IPS-18a (cell line): ENCODE data around the gene CDK9.
"Not testable (repeated sequence)": the region's sequence is repeated elsewhere in the genome, so short reads cannot be mapped to it uniquely, and the experiment has no call there.

Experiments used
- H3K27ac ChIP-seq: one replicate; pipeline ENCODE4 v1.5.1; 2013; ENCODE audit warnings: low read length
- H3K27me3 ChIP-seq: one replicate; pipeline ENCODE4 v1.6.1; 2013; ENCODE audit warnings: mild to moderate bottlenecking, low read length; ENCODE audit not compliant: control insufficient read depth, insufficient read depth
- H3K36me3 ChIP-seq: one replicate; pipeline ENCODE4 v1.6.1; 2013; ENCODE audit warnings: low read depth, low read length; ENCODE audit not compliant: control insufficient read depth
- H3K4me1 ChIP-seq: one replicate; pipeline ENCODE4 v1.6.1; 2013; ENCODE audit warnings: low read depth, low read length; ENCODE audit not compliant: control insufficient read depth
- H3K4me3 ChIP-seq: one replicate; pipeline ENCODE4 v1.5.1; 2013; ENCODE audit warnings: low read length
- H3K9ac ChIP-seq: one replicate; pipeline ENCODE4 v1.6.1; 2013; ENCODE audit warnings: mild to moderate bottlenecking, low read length, moderate library complexity
- H3K9me3 ChIP-seq: one replicate; pipeline ENCODE4 v1.6.1; 2013; ENCODE audit warnings: low read depth, low read length; ENCODE audit not compliant: control insufficient read depth

Gene CDK9

DNA sequence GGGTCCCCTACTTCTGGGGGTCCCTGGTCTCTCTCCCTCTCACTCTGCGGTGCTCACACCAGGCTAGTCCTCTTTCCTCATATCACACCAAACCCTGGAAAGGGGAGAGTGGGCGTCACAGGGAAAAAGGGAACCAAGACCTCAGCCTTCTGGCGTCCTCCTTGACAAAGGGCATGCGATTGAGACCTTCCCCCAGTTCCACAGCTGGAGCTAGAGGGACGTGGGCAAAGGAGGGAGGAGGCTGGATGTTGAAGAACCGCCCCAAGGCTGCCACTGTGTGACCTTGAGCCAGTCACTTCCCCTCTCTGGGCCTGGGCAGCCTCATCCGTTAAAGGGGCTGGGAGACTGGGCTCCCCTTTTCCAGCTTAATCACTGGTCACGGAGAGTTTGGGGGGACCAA lies 32.2 kb upstream of the CDK9 start:
- Histone ChIP-seq H3K9me3 (no peaks in the 10 kb centered on the region), H3K9ac (no peak overlapping the region), H3K27me3 (peaks cover 21% of the 10 kb centered on the region), H3K4me3 (no peak overlapping the region), H3K4me1 (no peaks in the 10 kb centered on the region), H3K27ac (no peak overlapping the region), H3K36me3 (no peaks in the 10 kb centered on the region)

DNA sequence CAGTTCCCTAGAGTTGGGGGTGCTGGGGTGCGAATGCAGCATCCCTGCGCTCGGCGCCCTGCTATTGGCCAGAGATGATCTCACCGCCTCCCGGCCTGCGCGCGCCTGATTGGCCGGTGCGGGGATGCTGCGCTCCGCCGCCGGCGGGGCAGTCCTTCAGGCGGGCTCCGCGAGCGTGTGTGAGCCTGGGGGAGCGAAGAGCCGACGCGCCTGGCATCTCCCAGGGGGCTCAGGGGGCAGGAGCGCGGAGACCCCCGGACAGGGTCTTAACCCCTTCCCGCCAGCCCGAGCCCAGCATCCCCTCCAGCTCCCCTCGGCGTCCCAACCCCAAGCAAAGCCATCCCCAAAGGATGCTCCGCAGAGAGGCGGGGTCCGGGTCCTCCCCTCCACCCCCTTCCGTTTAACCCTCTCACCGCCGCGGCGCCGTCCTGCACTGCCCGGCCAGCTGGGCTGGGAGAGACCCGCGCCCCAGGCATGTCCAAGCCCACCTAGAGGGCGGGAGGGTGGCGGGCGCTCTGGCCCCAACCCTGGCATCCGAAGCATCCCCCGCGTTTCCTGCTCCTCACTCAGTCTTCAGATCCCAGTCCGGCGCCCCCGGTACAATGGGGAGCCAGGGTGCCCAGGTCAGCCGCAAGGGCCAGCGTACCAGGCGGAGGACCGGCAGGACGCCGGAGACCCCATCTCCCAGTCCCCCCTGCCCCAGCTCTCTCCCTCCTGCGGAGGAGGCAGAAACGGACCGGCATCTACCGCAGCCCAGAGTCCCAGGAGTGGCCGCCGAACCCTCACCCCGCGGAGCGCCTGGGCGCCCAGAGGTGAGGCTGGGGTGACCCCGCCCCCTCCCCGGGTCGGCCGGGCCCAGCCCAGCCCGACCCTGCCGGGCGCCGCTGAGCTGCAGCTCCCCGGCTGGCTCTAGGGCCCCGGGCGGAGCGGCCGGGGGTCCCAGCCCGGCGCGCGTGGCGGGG lies 31.5 kb upstream of the CDK9 start:
- Histone ChIP-seq H3K27ac (no peak overlapping the region), H3K9ac (peak overlapping the region; percentile 27), H3K4me1 (no peaks in the 10 kb centered on the region), H3K27me3 (peaks cover 21% of the 10 kb centered on the region), H3K36me3 (no peaks in the 10 kb centered on the region), H3K4me3 (peak overlapping the region; percentile 68), H3K9me3 (no peaks in the 10 kb centered on the region)

DNA sequence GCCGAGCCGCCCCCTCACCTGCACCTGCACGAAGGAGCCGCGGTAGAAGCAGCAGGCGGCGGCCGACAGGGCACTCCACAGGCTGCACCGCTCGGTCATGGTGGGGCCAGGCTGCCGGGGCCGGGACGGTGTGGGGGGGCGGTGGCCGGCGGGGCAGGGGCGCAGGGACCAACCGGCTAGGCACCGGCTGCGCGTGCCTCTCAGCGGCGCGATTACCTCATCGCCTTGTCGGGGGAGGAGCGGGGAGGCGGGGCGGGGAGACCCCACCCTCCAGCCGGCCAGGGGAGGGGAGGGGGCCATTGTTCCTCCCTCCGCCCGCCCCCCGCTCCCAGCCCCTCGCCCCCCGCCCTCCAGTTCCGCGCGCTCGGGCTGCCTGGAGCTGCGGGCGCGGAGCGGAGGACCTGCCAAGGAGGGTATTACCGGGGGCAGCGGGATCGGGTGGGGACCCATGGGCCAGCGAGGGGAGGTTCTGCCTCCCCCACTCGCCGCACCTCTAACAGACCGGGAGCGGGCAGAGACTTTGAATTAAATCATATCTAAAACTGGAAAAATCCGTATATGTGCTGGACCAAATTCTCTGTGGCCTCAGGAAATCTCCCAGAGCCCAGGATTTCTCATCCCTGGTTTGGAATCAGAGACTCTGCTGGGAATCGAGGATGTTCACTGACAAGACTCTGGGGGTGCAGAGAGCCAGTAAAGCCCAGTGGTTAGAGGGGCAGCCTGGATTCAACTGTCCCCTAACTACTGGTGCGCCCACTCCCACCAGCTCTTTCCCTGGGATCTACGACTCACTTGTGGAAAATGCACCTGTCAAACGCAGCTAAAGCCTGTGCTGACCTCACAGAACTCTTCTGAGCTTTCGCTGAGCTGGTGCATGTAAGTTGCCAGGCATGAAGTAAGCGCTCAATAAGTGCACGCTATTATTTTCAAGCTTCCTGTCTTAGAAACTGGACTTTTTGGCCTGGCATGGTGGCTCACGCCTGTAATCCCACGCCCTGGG lies 30.5 kb upstream of the CDK9 start:
- no peaks in the 10 kb centered on the region for H3K36me3 ChIP-seq
- H3K4me1 ChIP-seq, result no peaks in the 10 kb centered on the region
- no peak overlapping the region for H3K27ac ChIP-seq
- peaks cover 21% of the 10 kb centered on the region for H3K27me3 ChIP-seq
- H3K9me3 ChIP-seq, result no peaks in the 10 kb centered on the region
- H3K9ac ChIP-seq, result no peak overlapping the region
- peak overlapping the region; percentile 68 for H3K4me3 ChIP-seq

DNA sequence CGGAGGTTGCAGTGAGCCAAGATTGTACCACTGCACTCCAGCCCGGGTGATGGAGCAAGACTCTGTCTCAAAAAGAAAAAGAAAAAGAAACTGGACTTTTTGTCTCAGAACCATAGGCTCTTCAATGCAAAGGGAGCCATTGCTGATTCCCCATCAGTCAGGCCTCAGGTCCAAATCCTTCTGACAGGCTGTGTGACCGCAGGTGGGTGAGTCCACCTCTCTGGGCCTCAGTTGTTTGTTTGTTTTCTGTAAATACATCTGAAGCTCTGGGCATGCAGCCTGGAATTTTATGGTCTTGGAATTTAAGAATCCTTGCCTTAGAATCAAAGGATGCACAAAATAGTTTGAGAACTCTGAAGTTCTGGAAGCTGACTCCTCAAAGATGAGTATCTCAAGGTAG lies 29.6 kb upstream of the CDK9 start:
- Histone ChIP-seq H3K4me1 (no peaks in the 10 kb centered on the region), H3K9me3 (no peaks in the 10 kb centered on the region), H3K27ac (no peak overlapping the region), H3K27me3 (peaks cover 21% of the 10 kb centered on the region), H3K4me3 (no peak overlapping the region), H3K36me3 (no peaks in the 10 kb centered on the region), H3K9ac (no peak overlapping the region)

DNA sequence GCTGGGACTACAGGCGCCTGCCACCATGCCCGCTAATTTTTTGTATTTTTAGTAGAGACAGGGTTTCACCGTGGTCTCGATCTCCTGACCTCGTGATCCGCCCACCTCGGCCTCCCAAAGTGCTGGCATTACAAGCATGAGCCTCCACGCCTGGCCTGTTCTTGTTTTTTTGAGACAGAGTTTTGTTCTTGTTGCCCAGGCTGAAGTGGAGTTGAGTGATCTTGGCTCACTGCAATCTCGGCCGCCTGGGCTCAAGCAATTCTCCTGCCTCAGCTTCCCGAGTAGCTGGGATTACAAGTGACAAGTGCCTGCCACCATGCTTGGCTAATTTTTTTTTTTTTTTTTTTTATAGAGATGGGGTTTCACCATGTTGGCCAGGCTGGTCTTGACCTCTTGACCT lies 29.1 kb upstream of the CDK9 start:
- not testable (repeated sequence) for H3K4me3 ChIP-seq, H3K9me3 ChIP-seq, H3K9ac ChIP-seq, H3K27ac ChIP-seq, H3K36me3 ChIP-seq, H3K4me1 ChIP-seq
- H3K27me3 ChIP-seq, result peaks cover 21% of the 10 kb centered on the region

DNA sequence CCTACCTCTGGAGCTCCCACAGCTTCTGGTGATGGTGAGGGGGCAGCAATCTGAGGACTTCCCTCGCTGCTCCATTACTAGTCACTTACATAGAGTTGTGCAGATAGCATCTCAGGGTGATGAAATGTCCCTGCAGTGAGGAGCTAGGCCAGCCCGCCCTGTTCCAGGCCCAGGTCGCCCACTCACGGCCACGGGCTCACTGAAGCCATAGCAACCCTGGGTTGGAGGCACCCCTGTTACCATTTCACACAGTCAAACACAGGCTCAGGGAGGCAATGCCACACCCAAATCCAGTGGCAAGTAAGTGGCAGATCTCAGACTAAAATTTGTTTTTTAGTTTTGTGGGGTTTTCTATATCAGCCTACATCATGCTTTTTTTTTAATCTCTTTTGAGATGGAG lies 27.0 kb upstream of the CDK9 start:
- Histone ChIP-seq H3K9ac (no peak overlapping the region), H3K36me3 (no peaks in the 10 kb centered on the region), H3K4me1 (peaks cover 6% of the 10 kb centered on the region), H3K27me3 (peaks cover 13% of the 10 kb centered on the region), H3K4me3 (no peak overlapping the region), H3K9me3 (no peaks in the 10 kb centered on the region), H3K27ac (no peak overlapping the region)

DNA sequence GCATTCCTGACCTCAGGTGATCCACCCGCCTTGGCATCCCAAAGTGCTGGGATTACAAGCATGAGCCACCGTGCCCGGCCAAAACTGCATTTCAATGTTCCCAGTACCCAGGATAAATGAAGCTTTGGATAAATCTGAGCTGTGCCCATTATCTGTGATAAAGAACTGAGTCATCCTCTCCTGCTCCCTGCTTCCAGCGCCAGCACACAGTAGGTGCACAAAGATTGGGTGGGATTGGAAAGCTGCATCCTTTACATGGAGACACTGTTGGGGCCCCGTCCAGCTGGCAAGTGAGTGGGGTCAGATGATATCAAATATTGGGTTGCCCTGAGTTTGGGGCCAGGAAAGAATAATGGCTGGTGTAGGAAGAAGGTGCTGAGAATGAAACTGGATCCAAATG lies 24.8 kb upstream of the CDK9 start:
- Histone ChIP-seq H3K4me1 (peaks cover 6% of the 10 kb centered on the region), H3K9me3 (no peaks in the 10 kb centered on the region), H3K36me3 (no peaks in the 10 kb centered on the region), H3K27ac (no peak overlapping the region), H3K9ac (no peak overlapping the region), H3K27me3 (peaks cover 5% of the 10 kb centered on the region), H3K4me3 (no peak overlapping the region)

DNA sequence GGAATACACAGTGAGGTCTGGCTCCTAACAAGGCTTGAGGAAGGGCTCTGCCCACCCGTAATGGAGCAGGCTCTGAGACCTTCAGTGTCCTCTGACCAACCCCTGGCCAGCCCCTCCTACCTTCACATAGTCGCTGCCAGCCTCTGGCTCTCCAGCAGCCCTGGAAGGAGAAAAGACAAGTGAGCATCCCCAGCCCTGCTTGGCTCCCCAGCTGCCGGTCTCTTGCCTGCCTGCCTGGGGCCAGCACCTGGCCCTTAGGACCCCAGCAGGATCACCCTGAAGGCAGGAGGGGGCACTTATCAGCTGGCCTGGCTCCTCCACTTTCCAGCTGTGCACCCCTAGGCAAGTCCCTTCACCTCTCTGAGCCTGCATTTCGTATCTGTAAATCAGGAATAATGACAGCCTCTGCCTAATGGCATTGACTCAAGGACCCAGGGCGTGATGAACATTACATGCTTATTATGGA lies 24.3 kb upstream of the CDK9 start:
- H3K9ac ChIP-seq, result no peak overlapping the region
- H3K36me3 ChIP-seq, result no peaks in the 10 kb centered on the region
- H3K4me3 ChIP-seq, result no peak overlapping the region
- peaks cover 6% of the 10 kb centered on the region for H3K4me1 ChIP-seq
- H3K27me3 ChIP-seq, result peaks cover under 1% of the 10 kb centered on the region
- H3K9me3 ChIP-seq, result no peaks in the 10 kb centered on the region
- H3K27ac ChIP-seq, result no peak overlapping the region

DNA sequence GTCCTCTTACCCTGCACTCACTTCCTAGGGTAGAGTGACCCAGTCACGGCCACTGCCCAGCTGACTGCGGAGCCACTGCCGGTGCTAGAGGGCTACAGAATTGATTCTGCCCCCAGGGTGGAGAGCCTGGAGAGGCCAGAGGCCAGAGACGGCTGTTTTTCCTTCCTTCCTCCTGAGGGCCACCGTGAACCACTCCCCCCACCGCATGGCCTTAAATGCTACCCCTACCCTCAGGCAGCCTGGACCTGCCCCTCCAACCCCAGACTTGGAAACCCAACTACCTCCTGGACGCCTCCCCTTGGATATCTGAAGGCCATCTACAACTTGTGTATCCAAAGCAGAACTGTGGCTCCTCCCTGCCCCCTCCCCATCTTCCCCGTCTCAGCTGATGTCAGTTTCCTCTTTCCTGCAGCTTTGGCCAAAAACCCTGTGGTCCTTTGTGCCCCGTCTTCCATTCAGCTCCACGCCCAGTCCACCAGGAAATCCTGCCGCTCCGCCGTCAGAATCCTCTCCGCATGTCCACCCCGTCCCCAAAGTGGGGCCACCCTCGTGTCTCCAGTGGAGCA lies 23.6 kb upstream of the CDK9 start:
- Histone ChIP-seq H3K27ac (no peak overlapping the region), H3K9ac (no peak overlapping the region), H3K4me3 (no peak overlapping the region), H3K27me3 (no peaks in the 10 kb centered on the region), H3K9me3 (no peaks in the 10 kb centered on the region), H3K36me3 (no peaks in the 10 kb centered on the region), H3K4me1 (peaks cover 6% of the 10 kb centered on the region)

DNA sequence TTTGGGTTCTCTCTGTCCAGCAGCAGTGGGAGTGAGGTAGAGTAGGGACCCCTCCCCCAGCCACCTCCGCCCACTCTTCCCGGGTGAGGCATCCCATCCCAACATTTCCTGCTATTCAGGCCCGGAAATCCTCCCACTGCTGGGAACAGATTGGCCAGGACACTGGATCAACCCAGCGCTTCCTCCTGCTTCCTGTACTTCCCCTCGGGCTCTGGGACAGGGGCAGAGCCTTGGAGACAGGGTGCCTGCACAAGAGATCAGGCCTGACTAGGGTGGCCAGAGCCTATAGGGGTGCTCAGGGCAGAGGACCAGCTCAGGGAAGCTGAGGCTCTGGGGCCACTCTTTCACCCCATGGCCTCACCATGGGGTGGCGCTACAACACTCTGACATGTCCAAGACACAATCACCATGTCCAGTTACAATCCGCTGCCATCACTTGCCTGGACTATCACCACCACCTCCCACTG lies 21.9 kb upstream of the CDK9 start:
- H3K27me3 ChIP-seq, result no peaks in the 10 kb centered on the region
- no peaks in the 10 kb centered on the region for H3K9me3 ChIP-seq
- no peak overlapping the region for H3K4me3 ChIP-seq
- no peak overlapping the region for H3K27ac ChIP-seq
- peaks cover 6% of the 10 kb centered on the region for H3K4me1 ChIP-seq
- no peak overlapping the region for H3K9ac ChIP-seq
- H3K36me3 ChIP-seq, result no peaks in the 10 kb centered on the region

DNA sequence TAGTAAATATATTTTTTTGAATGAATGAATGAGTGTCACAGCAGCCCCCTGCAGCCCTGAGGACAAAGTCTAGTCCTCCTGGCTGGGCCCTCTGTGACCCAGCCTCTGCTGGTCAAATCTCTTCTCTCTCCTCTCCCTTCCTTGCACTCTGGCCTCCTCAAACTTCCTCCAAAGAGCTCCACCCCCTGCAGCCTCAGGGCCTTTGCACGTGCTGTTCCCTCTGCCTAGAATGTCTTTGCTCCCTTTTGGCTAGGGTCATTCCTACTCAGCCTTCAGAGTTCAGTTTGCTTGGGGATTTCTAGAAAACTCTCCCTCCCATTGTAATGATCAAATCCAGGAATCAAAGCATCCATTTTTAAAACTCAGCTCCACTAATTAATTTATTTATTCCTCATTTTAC lies 20.4 kb upstream of the CDK9 start:
- H3K36me3 ChIP-seq, result no peaks in the 10 kb centered on the region
- no peaks in the 10 kb centered on the region for H3K9me3 ChIP-seq
- H3K27me3 ChIP-seq, result peaks cover 7% of the 10 kb centered on the region
- peaks cover 11% of the 10 kb centered on the region for H3K4me1 ChIP-seq
- no peak overlapping the region for H3K4me3 ChIP-seq
- H3K9ac ChIP-seq, result no peak overlapping the region
- no peak overlapping the region for H3K27ac ChIP-seq
